Measurements from ENCODE around the gene FHDC1.

Gene FHDC1

GRCh38 chr4:152983774-152984411 is 47.8 kb downstream of the FHDC1 start:
- no peak for DNase-seq

- no peak for DNase-seq
Measured at GRCh38 chr4:152988721-152989553, 52.8 kb downstream of the FHDC1 start.

- DNase-seq: no peak
Measured at GRCh38 chr4:152989554-152989970, 53.4 kb downstream of the FHDC1 start.

- no peak for DNase-seq
Measured at GRCh38 chr4:152990471-152991131, 54.5 kb downstream of the FHDC1 start.

- no peak for DNase-seq
Measured at GRCh38 chr4:152991398-152991797, 55.3 kb downstream of the FHDC1 start.

- no peak for DNase-seq
Measured at GRCh38 chr4:152992027-152992426, 55.9 kb downstream of the FHDC1 start.

GRCh38 chr4:152992466-152992865 is 56.3 kb downstream of the FHDC1 start:
- no peak for DNase-seq

GRCh38 chr4:152994038-152994437 is 57.9 kb downstream of the FHDC1 start:
- DNase-seq: no peak

GRCh38 chr4:152996111-152996571 is 60.0 kb downstream of the FHDC1 start:
- DNase-seq: no peak

- no peak for DNase-seq
Measured at GRCh38 chr4:152996672-152997071, 60.5 kb downstream of the FHDC1 start.

GRCh38 chr4:152997288-152997687 is 61.2 kb downstream of the FHDC1 start:
- DNase-seq: no peak

GRCh38 chr4:152997771-152998487 is 61.8 kb downstream of the FHDC1 start:
- no peak for DNase-seq

GRCh38 chr4:152998861-152999260 is 62.7 kb downstream of the FHDC1 start:
- no peak for DNase-seq

- DNase-seq: no peak
Measured at GRCh38 chr4:152999346-153000075, 63.4 kb downstream of the FHDC1 start.

- no peak for DNase-seq
Measured at GRCh38 chr4:153000076-153000420, 63.9 kb downstream of the FHDC1 start.

- no peak for DNase-seq
Measured at GRCh38 chr4:153001626-153002025, 65.5 kb downstream of the FHDC1 start.

- DNase-seq: no peak
Measured at GRCh38 chr4:153002110-153002509, 66.0 kb downstream of the FHDC1 start.

GRCh38 chr4:153004081-153004850 is 68.1 kb downstream of the FHDC1 start:
- no peak for DNase-seq

GRCh38 chr4:153005899-153006381 is 69.8 kb downstream of the FHDC1 start:
- no peak for DNase-seq

- DNase-seq: no peak
Measured at GRCh38 chr4:153008578-153009199, 72.6 kb downstream of the FHDC1 start.

- DNase-seq: no peak
Measured at GRCh38 chr4:153010146-153010545, 74.0 kb downstream of the FHDC1 start.

Measured in SHP77 (cell line).